CD4-positive, alpha-beta memory T cell (primary cell): ENCODE results near the gene CEP131. TPM values are rescaled to one million over a fixed set of nuclear protein-coding genes. Genes with fewer than 3 reads are reported as not detected.
A peak's percentile ranks its signal among the peaks of the same experiment; 100 is the strongest.

Experiments used
- CTCF ChIA-PET: fragments of 350-600 bp; sonication (Branson Sonifier 250); formaldehyde crosslinking; loops from one replicate; lab custom pipeline; 2021; ENCODE audit warnings: inconsistent platforms; ENCODE audit not compliant: partially characterized antibody; lab: Charles Lee
- POLR2A ChIA-PET: fragments of 350-600 bp; sonication (Branson Sonifier 250); formaldehyde crosslinking; loops from one replicate; lab custom pipeline; 2021; ENCODE audit not compliant: partially characterized antibody; lab: Charles Lee
- DNase-seq, 5 donors: peaks; one replicate each; pipeline versions ENCODE4 v3.0.0 to v3.0.0-alpha.2; 2020 to 2022; ENCODE audit warnings: mixed read lengths in 1 of 5
- H3K27ac ChIP-seq: one replicate; pipeline ENCODE4 v1.7.0; 2013; ENCODE audit warnings: low read depth, low read length
- H3K27me3 ChIP-seq: 2 replicates; pipeline ENCODE4 v1.7.0; 2013; ENCODE audit warnings: mild to moderate bottlenecking, low read length, moderate library complexity; ENCODE audit not compliant: insufficient read depth
- H3K36me3 ChIP-seq: 2 replicates; pipeline ENCODE4 v1.7.0; 2013; ENCODE audit warnings: mild to moderate bottlenecking, low read length, moderate library complexity; ENCODE audit not compliant: insufficient read depth
- H3K4me1 ChIP-seq: 2 replicates; pipeline ENCODE4 v1.7.0; 2013; ENCODE audit warnings: mild to moderate bottlenecking, low read length, moderate library complexity; ENCODE audit not compliant: insufficient read depth
- H3K4me3 ChIP-seq, 2 donors: one replicate each; pipeline ENCODE4 v1.7.0; 2013; ENCODE audit warnings: low read length in 2 of 2, mild to moderate bottlenecking in 1 of 2
- H3K9me3 ChIP-seq, 2 donors: one replicate each; pipeline ENCODE4 v1.7.0; 2013; ENCODE audit warnings: low read length in 2 of 2, control low read depth in 1 of 2; ENCODE audit not compliant: control insufficient read depth in 1 of 2
- H3K27ac Mint-ChIP-seq, 7 donors: one replicate each; pipeline ENCODE4 v1.8.0; 2020 to 2021; ENCODE audit warnings: mixed read lengths in 7 of 7, mild to moderate bottlenecking in 6 of 7, inconsistent platforms in 3 of 7, moderate library complexity in 3 of 7
- H3K27me3 Mint-ChIP-seq, 2 donors: one replicate each; pipeline ENCODE4 v1.8.0; 2020 to 2021; ENCODE audit warnings: mixed read lengths in 2 of 2
- H3K36me3 Mint-ChIP-seq, 2 donors: one replicate each; pipeline ENCODE4 v1.8.0; 2020 to 2021; ENCODE audit warnings: mixed read lengths in 2 of 2, inconsistent platforms in 1 of 2, mild to moderate bottlenecking in 1 of 2
- H3K4me1 Mint-ChIP-seq, 4 donors: one replicate each; pipeline ENCODE4 v1.8.0; 2020 to 2021; ENCODE audit warnings: mixed read lengths in 4 of 4, mild to moderate bottlenecking in 1 of 4
- H3K4me3 Mint-ChIP-seq, 8 donors: one replicate each; pipeline ENCODE4 v1.8.0; 2020 to 2021; ENCODE audit warnings: mixed read lengths in 8 of 8, mild to moderate bottlenecking in 7 of 8, moderate library complexity in 6 of 8, inconsistent platforms in 3 of 8
- H3K9me3 Mint-ChIP-seq, 8 donors: one replicate each; pipeline ENCODE4 v1.8.0; 2020 to 2021; ENCODE audit warnings: mixed read lengths in 8 of 8, mild to moderate bottlenecking in 5 of 8, inconsistent platforms in 3 of 8, moderate library complexity in 1 of 8
- intact Hi-C: fragments of 100-400 bp; cut with micrococcal nuclease; formaldehyde crosslinking; loops from one replicate; pipeline ENCODE4 v1.15.1; 2023
- polyA plus RNA-seq, 2 donors: library from polyadenylated mRNA; unstranded; fragments of 300-500 nt; fragmentation: Illumina TruSeq; gene quantifications; one replicate each; pipeline ENCODE4 v1.2.3, GENCODE V29; 2021
- total RNA-seq, 2 experiments: library from RNA; stranded (reverse); gene quantifications; one replicate each; pipeline ENCODE4 v1.2.3, GENCODE V29; 2021

Gene CEP131
- total and polyA plus RNA-seq, 4 experiments from 2014 or later, result 1.7 to 10.5 (median 6.7) TPM

GRCh38 chr17:81173052-81173761 is 49.6 kb downstream of the CEP131 start:
- no peaks in the 10 kb centered on the region for H3K9me3 ChIP-seq
- H3K4me1 Mint-ChIP-seq, result no peaks in the 10 kb centered on the region
- H3K4me3 ChIP-seq, result no peak overlapping the region
- H3K27me3 Mint-ChIP-seq, result no peaks in the 10 kb centered on the region
- H3K27me3 ChIP-seq, result no peaks in the 10 kb centered on the region
- intact Hi-C loops, result no loop called here
- peak in 1 of 5 donors; percentile 15 for DNase-seq
- no peaks in the 10 kb centered on the region for H3K9me3 Mint-ChIP-seq
- H3K36me3 ChIP-seq, result no peaks in the 10 kb centered on the region
- POLR2A ChIA-PET, result no interaction called here
- no peaks in the 10 kb centered on the region for H3K4me1 ChIP-seq
- H3K27ac ChIP-seq, result no peak overlapping the region
- H3K36me3 Mint-ChIP-seq, result no peaks in the 10 kb centered on the region
- H3K27ac Mint-ChIP-seq, result peak overlapping the region in 2 of 7 donors; percentile 3 to 62
- CTCF ChIA-PET, result no interaction called here
- H3K4me3 Mint-ChIP-seq, result no peak overlapping the region

- Histone ChIP-seq H3K9me3 (no peaks in the 10 kb centered on the region), H3K27me3 (no peaks in the 10 kb centered on the region), H3K4me3 (no peak overlapping the region), H3K27ac (no peak overlapping the region), H3K4me1 (no peaks in the 10 kb centered on the region), H3K36me3 (no peaks in the 10 kb centered on the region)
- H3K36me3 Mint-ChIP-seq, result no peaks in the 10 kb centered on the region
- no peak overlapping the region for H3K4me3 Mint-ChIP-seq
- H3K4me1 Mint-ChIP-seq, result peaks cover 0 to 3% (median 0%) of the 10 kb centered on the region in 4 donors
- intact Hi-C loops, result no loop called here
- no peak overlapping the region for H3K27ac Mint-ChIP-seq
- DNase-seq, result peak in 1 of 5 donors; percentile 1
- H3K27me3 Mint-ChIP-seq, result peaks cover 0 to 1% of the 10 kb centered on the region in 2 donors
- POLR2A ChIA-PET, result no interaction called here
- CTCF ChIA-PET, result no interaction called here
- H3K9me3 Mint-ChIP-seq, result no peaks in the 10 kb centered on the region
Observed at GRCh38 chr17:81171941-81172340, 50.8 kb downstream of the CEP131 start.

- no peaks in the 10 kb centered on the region for H3K36me3 ChIP-seq
- H3K4me1 ChIP-seq, result no peaks in the 10 kb centered on the region
- POLR2A ChIA-PET, result no interaction called here
- intact Hi-C loops, result no loop called here
- H3K4me3 ChIP-seq, result no peak overlapping the region
- no peaks in the 10 kb centered on the region for H3K9me3 ChIP-seq
- H3K27ac Mint-ChIP-seq, result no peak overlapping the region
- H3K4me3 Mint-ChIP-seq, result no peak overlapping the region
- CTCF ChIA-PET, result no interaction called here
- peak in 1 of 5 donors; percentile 17 for DNase-seq
- no peaks in the 10 kb centered on the region for H3K36me3 Mint-ChIP-seq
- H3K27me3 ChIP-seq, result no peaks in the 10 kb centered on the region
- H3K9me3 Mint-ChIP-seq, result no peaks in the 10 kb centered on the region
- H3K27ac ChIP-seq, result no peak overlapping the region
- H3K27me3 Mint-ChIP-seq, result peaks cover 0 to 1% of the 10 kb centered on the region in 2 donors
- peaks cover 0 to 3% (median 0%) of the 10 kb centered on the region in 4 donors for H3K4me1 Mint-ChIP-seq
Observed at GRCh38 chr17:81170727-81171494, 51.9 kb downstream of the CEP131 start.

GRCh38 chr17:81169870-81170309 is 52.9 kb downstream of the CEP131 start:
- H3K4me3 ChIP-seq, result no peak overlapping the region
- DNase-seq, result no peak
- no peaks in the 10 kb centered on the region for H3K36me3 Mint-ChIP-seq
- no peak overlapping the region for H3K27ac ChIP-seq
- intact Hi-C loops, result no loop called here
- H3K27me3 Mint-ChIP-seq, result peaks cover 0 to 1% of the 10 kb centered on the region in 2 donors
- no peak overlapping the region for H3K4me3 Mint-ChIP-seq
- H3K4me1 Mint-ChIP-seq, result peaks cover 0 to 3% (median 0%) of the 10 kb centered on the region in 4 donors
- no peaks in the 10 kb centered on the region for H3K9me3 ChIP-seq
- no peaks in the 10 kb centered on the region for H3K4me1 ChIP-seq
- ChIA-PET POLR2A (no interaction called here), CTCF (no interaction called here)
- H3K9me3 Mint-ChIP-seq, result no peaks in the 10 kb centered on the region
- H3K27ac Mint-ChIP-seq, result no peak overlapping the region
- no peaks in the 10 kb centered on the region for H3K27me3 ChIP-seq
- H3K36me3 ChIP-seq, result no peaks in the 10 kb centered on the region

- ChIA-PET CTCF (no interaction called here), POLR2A (no interaction called here)
- Histone ChIP-seq H3K4me3 (no peak overlapping the region), H3K4me1 (no peaks in the 10 kb centered on the region), H3K36me3 (no peaks in the 10 kb centered on the region), H3K27ac (no peak overlapping the region), H3K27me3 (no peaks in the 10 kb centered on the region), H3K9me3 (no peaks in the 10 kb centered on the region)
- peak in 1 of 5 donors; percentile 22 for DNase-seq
- Mint-ChIP-seq H3K27me3 (peaks cover 6 to 8% of the 10 kb centered on the region in 2 donors), H3K4me3 (no peak overlapping the region), H3K27ac (no peak overlapping the region), H3K9me3 (no peaks in the 10 kb centered on the region), H3K36me3 (no peaks in the 10 kb centered on the region), H3K4me1 (peaks cover 0 to 3% (median 0%) of the 10 kb centered on the region in 4 donors)
- intact Hi-C loops, result no loop called here
Observed at GRCh38 chr17:81167638-81168037, 55.1 kb downstream of the CEP131 start.

GRCh38 chr17:81167194-81167524 is 55.6 kb downstream of the CEP131 start:
- Mint-ChIP-seq H3K9me3 (no peaks in the 10 kb centered on the region), H3K27ac (no peak overlapping the region), H3K4me3 (peak overlapping the region in 4 of 8 donors; percentile 31 to 74 (median 53)), H3K27me3 (peaks cover 6 to 8% of the 10 kb centered on the region in 2 donors), H3K4me1 (peaks cover 0 to 3% (median 0%) of the 10 kb centered on the region in 4 donors), H3K36me3 (no peaks in the 10 kb centered on the region)
- no peaks in the 10 kb centered on the region for H3K9me3 ChIP-seq
- H3K27ac ChIP-seq, result no peak overlapping the region
- no peak overlapping the region for H3K4me3 ChIP-seq
- intact Hi-C loops, result no loop called here
- H3K27me3 ChIP-seq, result no peaks in the 10 kb centered on the region
- H3K4me1 ChIP-seq, result no peaks in the 10 kb centered on the region
- ChIA-PET CTCF (no interaction called here), POLR2A (no interaction called here)
- peak in 1 of 5 donors; percentile 4 for DNase-seq
- no peaks in the 10 kb centered on the region for H3K36me3 ChIP-seq

GRCh38 chr17:81166033-81166492 is 56.7 kb downstream of the CEP131 start, which contains the start of gene AATK:
AATK (minus strand) TSS chr17:81166221; CDS start chr17:81165992, 229 bp downstream.
- ChIA-PET CTCF (no interaction called here), POLR2A (no interaction called here)
- Histone ChIP-seq H3K9me3 (no peaks in the 10 kb centered on the region), H3K4me1 (no peaks in the 10 kb centered on the region), H3K27ac (no peak within 1 kb of the TSS), H3K36me3 (no peaks in the 10 kb centered on the region), H3K4me3 (no peak within 1 kb of the TSS), H3K27me3 (peaks cover 3% of the 10 kb centered on the region)
- Mint-ChIP-seq H3K4me3 (peak within 1 kb of the TSS in 5 of 8 donors; percentile 8 to 63 (median 31)), H3K27me3 (peaks cover 10 to 12% of the 10 kb centered on the region in 2 donors), H3K27ac (no peak within 1 kb of the TSS), H3K36me3 (no peaks in the 10 kb centered on the region), H3K9me3 (no peaks in the 10 kb centered on the region), H3K4me1 (peaks cover 0 to 3% (median under 1%) of the 10 kb centered on the region in 4 donors)
- no peak for DNase-seq
- intact Hi-C loops, result no loop called here
